HepG2 (cell line): ENCODE measurements around the gene FAM83C. TPM values are rescaled to one million over a fixed set of nuclear protein-coding genes. Genes with fewer than 3 reads are reported as not detected.

Source experiments
- ADNP ChIP-seq: sonication (generic); formaldehyde crosslinking; IDR thresholded peaks from 2 replicates; pipeline ENCODE4 v1.4.0; 2020; ENCODE audit warnings: missing genetic modification reagents
- CCDC6 ChIP-seq: sonication (generic); formaldehyde crosslinking; IDR thresholded peaks from 2 replicates; pipeline ENCODE4 v1.8.1; 2022; ENCODE audit warnings: mild to moderate bottlenecking, missing genetic modification reagents, moderate library complexity
- SRY ChIP-seq: sonication (generic); formaldehyde crosslinking; IDR thresholded peaks from 2 replicates; pipeline ENCODE4 v1.8.0; 2022; ENCODE audit warnings: mild to moderate bottlenecking, missing genetic modification reagents
- ZBTB21 ChIP-seq: sonication (generic); formaldehyde crosslinking; IDR thresholded peaks from 2 replicates; pipeline ENCODE4 v1.4.0; 2020; ENCODE audit warnings: missing genetic modification reagents
- ZNF17 ChIP-seq: sonication (generic); formaldehyde crosslinking; IDR thresholded peaks from 2 replicates; pipeline ENCODE4 v1.5.0; 2020; ENCODE audit warnings: mild to moderate bottlenecking, missing genetic modification reagents
- polyA plus RNA-seq, 8 experiments: library from polyadenylated mRNA; depleted of rRNA in 3 of 8; stranded (reverse) in 7 of 8; unstranded in 1 of 8; fragments of >200 nt; fragmentation: Illumina TruSeq in 4 of 8; extraction: Trizol in 4 of 8; gene quantifications; 2 replicates each; pipeline versions ENCODE4 v1.2.1 to v1.2.3, GENCODE V29; 2011 to 2016; ENCODE audit warnings: low read depth in 4 of 8, missing spikeins in 1 of 8, mixed read lengths in 1 of 8; ENCODE audit not compliant: insufficient read depth in 1 of 8
- total RNA-seq, 5 experiments: library from RNA; depleted of rRNA; stranded (reverse); fragments of >200 nt; fragmentation: Illumina TruSeq; extraction: Trizol; gene quantifications; 2 replicates each; pipeline ENCODE4 v1.2.3, GENCODE V29; 2016; ENCODE audit warnings: low read depth in 1 of 5
- TF ChIP-seq, protein P1 (sequence below): sonication (generic); formaldehyde crosslinking; IDR thresholded peaks from 2 replicates; pipeline ENCODE4 v1.4.0; 2020; ENCODE audit warnings: missing genetic modification reagents, mild to moderate bottlenecking, borderline replicate concordance
- TF ChIP-seq, protein P2 (sequence below), 2 experiments: sonication (generic) in 1 of 2; formaldehyde crosslinking in 1 of 2; IDR thresholded peaks; 2 replicates each; pipeline versions ENCODE4 v1.4.0 to v1.6.1; 2016 to 2020; ENCODE audit warnings: borderline replicate concordance in 1 of 2, low read depth in 1 of 2, mild to moderate bottlenecking in 1 of 2, missing genetic modification reagents in 1 of 2
- TF ChIP-seq, protein P3 (sequence below): sonication (generic); formaldehyde crosslinking; IDR thresholded peaks from 2 replicates; pipeline ENCODE4 v1.8.0; 2022; ENCODE audit warnings: mild to moderate bottlenecking, missing genetic modification reagents, moderate library complexity
- TF ChIP-seq, protein P4 (sequence below): sonication (generic); formaldehyde crosslinking; IDR thresholded peaks from 2 replicates; pipeline ENCODE4 v1.8.1; 2022; ENCODE audit warnings: mild to moderate bottlenecking, missing genetic modification reagents
- TF ChIP-seq, protein P5 (sequence below), 2 experiments: sonication (generic) in 1 of 2; formaldehyde crosslinking in 1 of 2; IDR thresholded peaks; 2 replicates each; pipeline versions ENCODE4 v1.6.1 to v1.9.0; 2014 to 2022; ENCODE audit warnings: antibody characterized with exemption in 1 of 2, borderline replicate concordance in 1 of 2, inconsistent platforms in 1 of 2, low read depth in 1 of 2, missing genetic modification reagents in 1 of 2

Gene FAM83C
- total and polyA plus RNA-seq, 2 of the 13 experiments (the other 11 are each of a cell fraction or from before 2014, with no cell fraction given), result 0.04 TPM; not detected in 1

DNA sequence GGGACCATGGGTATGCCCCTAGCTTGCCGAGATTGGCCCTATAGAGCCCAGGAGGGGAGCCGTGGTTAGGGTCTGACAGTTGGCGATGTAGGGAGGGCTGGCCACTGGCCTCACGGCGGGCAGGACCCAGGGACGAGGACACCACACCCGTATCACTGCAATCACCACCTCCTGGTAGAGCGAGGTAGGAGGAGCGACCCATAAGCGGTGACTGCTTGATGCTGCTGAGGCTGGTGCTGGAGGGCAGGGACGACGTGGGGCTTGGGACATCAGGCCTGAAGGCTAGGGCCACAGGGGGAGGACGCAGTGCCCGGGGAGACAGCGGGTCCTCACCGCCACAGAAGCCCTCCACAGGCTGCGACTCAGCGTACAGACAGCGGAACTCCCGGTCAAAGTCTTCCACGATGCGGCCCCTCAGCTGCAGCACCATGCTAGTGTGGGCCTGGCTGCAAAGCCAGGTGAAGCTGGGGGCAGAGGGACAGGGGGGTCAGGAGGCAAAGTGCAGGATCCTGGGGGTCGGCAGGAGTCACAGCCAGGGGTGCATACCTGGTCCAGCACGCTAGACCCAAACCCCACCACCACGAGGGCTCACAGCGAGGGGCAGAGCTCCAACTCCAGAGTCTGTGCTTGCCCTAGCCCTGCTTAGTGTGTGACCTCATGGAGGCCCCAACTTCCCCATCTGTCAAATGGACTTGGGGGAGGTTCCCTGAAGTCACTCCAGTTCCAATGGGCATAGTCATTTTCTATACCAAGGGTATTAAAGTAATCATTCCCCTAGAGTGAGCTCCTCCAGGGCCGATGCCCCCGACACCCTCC is 4.5 kb downstream of the FAM83C start (continued):
- TF ChIP-seq ADNP (CRISPR knock-in tag), result 0 out of 2 replicates have a peak, but pooled peaks have one; percentile 73
- TF ChIP-seq, protein P1, sequence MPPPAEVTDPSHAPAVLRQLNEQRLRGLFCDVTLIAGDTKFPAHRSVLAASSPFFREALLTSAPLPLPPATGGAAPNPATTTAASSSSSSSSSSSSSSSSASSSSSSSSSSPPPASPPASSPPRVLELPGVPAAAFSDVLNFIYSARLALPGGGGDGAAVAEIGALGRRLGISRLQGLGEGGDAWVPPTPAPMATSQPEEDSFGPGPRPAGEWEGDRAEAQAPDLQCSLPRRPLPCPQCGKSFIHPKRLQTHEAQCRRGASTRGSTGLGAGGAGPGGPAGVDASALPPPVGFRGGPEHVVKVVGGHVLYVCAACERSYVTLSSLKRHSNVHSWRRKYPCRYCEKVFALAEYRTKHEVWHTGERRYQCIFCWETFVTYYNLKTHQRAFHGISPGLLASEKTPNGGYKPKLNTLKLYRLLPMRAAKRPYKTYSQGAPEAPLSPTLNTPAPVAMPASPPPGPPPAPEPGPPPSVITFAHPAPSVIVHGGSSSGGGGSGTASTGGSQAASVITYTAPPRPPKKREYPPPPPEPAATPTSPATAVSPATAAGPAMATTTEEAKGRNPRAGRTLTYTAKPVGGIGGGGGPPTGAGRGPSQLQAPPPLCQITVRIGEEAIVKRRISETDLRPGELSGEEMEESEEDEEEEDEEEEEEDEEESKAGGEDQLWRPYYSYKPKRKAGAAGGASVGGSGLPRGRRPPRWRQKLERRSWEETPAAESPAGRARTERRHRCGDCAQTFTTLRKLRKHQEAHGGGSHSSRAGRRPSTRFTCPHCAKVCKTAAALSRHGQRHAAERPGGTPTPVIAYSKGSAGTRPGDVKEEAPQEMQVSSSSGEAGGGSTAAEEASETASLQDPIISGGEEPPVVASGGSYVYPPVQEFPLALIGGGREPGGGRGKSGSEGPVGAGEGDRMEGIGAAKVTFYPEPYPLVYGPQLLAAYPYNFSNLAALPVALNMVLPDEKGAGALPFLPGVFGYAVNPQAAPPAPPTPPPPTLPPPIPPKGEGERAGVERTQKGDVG, result 0 out of 2 replicates have a peak, but pooled peaks have one; percentile 17
- TF ChIP-seq ZNF17, result no peak
- TF ChIP-seq SRY, result peak; percentile 73; the same call in 1 of the 2 replicates
- TF ChIP-seq, protein P2, sequence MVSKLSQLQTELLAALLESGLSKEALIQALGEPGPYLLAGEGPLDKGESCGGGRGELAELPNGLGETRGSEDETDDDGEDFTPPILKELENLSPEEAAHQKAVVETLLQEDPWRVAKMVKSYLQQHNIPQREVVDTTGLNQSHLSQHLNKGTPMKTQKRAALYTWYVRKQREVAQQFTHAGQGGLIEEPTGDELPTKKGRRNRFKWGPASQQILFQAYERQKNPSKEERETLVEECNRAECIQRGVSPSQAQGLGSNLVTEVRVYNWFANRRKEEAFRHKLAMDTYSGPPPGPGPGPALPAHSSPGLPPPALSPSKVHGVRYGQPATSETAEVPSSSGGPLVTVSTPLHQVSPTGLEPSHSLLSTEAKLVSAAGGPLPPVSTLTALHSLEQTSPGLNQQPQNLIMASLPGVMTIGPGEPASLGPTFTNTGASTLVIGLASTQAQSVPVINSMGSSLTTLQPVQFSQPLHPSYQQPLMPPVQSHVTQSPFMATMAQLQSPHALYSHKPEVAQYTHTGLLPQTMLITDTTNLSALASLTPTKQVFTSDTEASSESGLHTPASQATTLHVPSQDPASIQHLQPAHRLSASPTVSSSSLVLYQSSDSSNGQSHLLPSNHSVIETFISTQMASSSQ (IDR thresholded peaks at IDR 0.05; ENCODE audit: low read depth), result no peak
- TF ChIP-seq, protein P2 (CRISPR knock-in tag; IDR thresholded peaks at IDR 0.05; ENCODE audit: borderline replicate concordance), result peak; percentile 52; the same call in 1 of the 2 replicates
- TF ChIP-seq, protein P3, sequence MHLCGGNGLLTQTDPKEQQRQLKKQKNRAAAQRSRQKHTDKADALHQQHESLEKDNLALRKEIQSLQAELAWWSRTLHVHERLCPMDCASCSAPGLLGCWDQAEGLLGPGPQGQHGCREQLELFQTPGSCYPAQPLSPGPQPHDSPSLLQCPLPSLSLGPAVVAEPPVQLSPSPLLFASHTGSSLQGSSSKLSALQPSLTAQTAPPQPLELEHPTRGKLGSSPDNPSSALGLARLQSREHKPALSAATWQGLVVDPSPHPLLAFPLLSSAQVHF (CRISPR knock-in tag), result no peak; the same call in 1 of the 2 replicates
- TF ChIP-seq CCDC6, result no peak
- TF ChIP-seq, protein P4, sequence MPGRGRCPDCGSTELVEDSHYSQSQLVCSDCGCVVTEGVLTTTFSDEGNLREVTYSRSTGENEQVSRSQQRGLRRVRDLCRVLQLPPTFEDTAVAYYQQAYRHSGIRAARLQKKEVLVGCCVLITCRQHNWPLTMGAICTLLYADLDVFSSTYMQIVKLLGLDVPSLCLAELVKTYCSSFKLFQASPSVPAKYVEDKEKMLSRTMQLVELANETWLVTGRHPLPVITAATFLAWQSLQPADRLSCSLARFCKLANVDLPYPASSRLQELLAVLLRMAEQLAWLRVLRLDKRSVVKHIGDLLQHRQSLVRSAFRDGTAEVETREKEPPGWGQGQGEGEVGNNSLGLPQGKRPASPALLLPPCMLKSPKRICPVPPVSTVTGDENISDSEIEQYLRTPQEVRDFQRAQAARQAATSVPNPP (CRISPR knock-in tag), result no peak
- no peak for TF ChIP-seq ZBTB21 (CRISPR knock-in tag)
- TF ChIP-seq, protein P5, sequence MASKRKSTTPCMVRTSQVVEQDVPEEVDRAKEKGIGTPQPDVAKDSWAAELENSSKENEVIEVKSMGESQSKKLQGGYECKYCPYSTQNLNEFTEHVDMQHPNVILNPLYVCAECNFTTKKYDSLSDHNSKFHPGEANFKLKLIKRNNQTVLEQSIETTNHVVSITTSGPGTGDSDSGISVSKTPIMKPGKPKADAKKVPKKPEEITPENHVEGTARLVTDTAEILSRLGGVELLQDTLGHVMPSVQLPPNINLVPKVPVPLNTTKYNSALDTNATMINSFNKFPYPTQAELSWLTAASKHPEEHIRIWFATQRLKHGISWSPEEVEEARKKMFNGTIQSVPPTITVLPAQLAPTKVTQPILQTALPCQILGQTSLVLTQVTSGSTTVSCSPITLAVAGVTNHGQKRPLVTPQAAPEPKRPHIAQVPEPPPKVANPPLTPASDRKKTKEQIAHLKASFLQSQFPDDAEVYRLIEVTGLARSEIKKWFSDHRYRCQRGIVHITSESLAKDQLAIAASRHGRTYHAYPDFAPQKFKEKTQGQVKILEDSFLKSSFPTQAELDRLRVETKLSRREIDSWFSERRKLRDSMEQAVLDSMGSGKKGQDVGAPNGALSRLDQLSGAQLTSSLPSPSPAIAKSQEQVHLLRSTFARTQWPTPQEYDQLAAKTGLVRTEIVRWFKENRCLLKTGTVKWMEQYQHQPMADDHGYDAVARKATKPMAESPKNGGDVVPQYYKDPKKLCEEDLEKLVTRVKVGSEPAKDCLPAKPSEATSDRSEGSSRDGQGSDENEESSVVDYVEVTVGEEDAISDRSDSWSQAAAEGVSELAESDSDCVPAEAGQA (IDR thresholded peaks at IDR 0.05; ENCODE audit: low read depth), result no peak
- TF ChIP-seq, protein P5 (CRISPR knock-in tag; IDR thresholded peaks at IDR 0.05; ENCODE audit: borderline replicate concordance), result no peak
